Vagina (tissue), 2 donors: ENCODE measurements around the gene ZNF318.

Source experiments
- POLR2A ChIP-seq, 2 donors: fragments of 450-650 bp; IDR thresholded peaks; one replicate each; pipeline ENCODE4 v1.6.1; 2017; ENCODE audit warnings: antibody characterized with exemption in 2 of 2, mild to moderate bottlenecking in 2 of 2, moderate library complexity in 2 of 2
- POLR2AphosphoS5 ChIP-seq, 2 donors: sonication (generic); formaldehyde crosslinking; IDR thresholded peaks; one replicate each; pipeline ENCODE4 v1.9.0; 2017; ENCODE audit warnings: antibody characterized with exemption in 2 of 2, mild to moderate bottlenecking in 2 of 2, low read depth in 1 of 2; ENCODE audit not compliant: insufficient read depth in 1 of 2
- TF ChIP-seq, protein P1 (sequence below), 3 experiments: fragments of 450-650 bp in 2 of 3; fragments of 200-600 bp in 1 of 3; sonication (generic) in 1 of 3; IDR thresholded peaks; one replicate each; pipeline ENCODE4 v1.5.1; 2017 to 2019; ENCODE audit warnings: antibody characterized with exemption in 3 of 3, mild to moderate bottlenecking in 2 of 3, moderate library complexity in 2 of 3

DNA sequence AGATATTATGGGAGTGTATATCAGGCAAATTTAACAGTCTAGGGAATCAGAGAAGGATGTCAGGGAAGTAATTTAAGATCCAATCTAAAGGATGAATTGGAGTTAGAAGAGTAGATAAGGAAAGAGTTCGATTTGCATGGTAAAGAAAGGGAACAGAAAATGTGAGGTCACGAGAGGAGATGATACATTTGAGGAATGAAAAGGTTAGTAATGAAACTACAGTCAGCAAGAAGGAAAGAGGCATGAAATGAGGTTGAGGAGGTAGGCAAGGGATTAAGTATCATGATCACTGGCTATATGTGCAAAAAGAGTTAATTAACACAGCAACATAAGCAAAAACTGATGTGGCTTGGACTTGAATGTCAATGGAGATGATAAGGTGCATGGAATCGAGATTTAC, 22.4 kb downstream of the ZNF318 start:
- TF ChIP-seq, protein P1, sequence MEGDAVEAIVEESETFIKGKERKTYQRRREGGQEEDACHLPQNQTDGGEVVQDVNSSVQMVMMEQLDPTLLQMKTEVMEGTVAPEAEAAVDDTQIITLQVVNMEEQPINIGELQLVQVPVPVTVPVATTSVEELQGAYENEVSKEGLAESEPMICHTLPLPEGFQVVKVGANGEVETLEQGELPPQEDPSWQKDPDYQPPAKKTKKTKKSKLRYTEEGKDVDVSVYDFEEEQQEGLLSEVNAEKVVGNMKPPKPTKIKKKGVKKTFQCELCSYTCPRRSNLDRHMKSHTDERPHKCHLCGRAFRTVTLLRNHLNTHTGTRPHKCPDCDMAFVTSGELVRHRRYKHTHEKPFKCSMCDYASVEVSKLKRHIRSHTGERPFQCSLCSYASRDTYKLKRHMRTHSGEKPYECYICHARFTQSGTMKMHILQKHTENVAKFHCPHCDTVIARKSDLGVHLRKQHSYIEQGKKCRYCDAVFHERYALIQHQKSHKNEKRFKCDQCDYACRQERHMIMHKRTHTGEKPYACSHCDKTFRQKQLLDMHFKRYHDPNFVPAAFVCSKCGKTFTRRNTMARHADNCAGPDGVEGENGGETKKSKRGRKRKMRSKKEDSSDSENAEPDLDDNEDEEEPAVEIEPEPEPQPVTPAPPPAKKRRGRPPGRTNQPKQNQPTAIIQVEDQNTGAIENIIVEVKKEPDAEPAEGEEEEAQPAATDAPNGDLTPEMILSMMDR (IDR thresholded peaks at IDR 0.05): no peak
- TF ChIP-seq POLR2A (IDR thresholded peaks at IDR 0.05): no peak
- TF ChIP-seq POLR2AphosphoS5 (IDR thresholded peaks at IDR 0.05; ENCODE audit: insufficient read depth in 1 of 2, low read depth in 1 of 2): no peak
